ENCODE results near the gene PRIMPOL. TPM values are rescaled to one million over a fixed set of nuclear protein-coding genes. Genes with fewer than 3 reads are reported as not detected.

Gene PRIMPOL
- polyA plus RNA-seq, 1 experiment, result 12.2 TPM

DNA sequence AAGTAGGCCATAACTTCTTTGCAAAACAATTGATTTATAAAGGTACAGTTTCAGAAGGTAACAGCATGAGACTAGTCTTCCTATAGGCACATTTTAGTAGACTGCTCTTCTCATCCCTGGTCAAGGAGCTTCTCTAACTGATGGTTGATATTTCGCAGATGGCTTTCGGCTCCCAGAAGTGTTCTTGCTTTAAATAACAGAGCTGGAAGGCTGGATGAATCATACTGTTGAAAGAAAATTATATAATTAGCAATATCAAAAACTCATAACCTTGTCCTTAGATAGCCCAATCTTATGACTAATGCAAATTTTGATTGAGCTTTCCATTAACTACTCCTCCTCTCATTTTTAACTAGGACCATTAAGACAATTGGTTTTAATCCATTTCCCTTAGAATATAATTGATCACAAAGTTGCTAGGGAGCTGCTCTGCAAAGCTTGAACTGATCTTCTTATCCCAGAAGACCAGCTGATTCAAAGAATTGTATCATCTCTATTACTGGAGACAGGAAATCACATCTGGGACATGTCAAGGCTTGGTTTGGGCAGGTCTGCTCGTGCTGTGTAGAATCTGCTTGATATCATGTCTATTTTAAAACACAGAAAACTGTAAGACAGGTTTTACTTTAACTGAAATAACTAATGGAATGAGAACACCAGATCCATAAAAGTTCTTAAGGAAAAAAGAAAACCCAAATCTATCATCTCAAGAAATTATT is 45.8 kb downstream of the PRIMPOL start:
- H3K27me3 ChIP-seq (ENCODE audit: control insufficient read depth, insufficient read depth, low read length), result no peaks in the 10 kb centered on the region
- H3K27ac ChIP-seq (ENCODE audit: low read depth, low read length), result no peak overlapping the region
- DNase-seq (ENCODE audit: low read depth, low spot score), result no peak
- TF ChIP-seq, protein P1, sequence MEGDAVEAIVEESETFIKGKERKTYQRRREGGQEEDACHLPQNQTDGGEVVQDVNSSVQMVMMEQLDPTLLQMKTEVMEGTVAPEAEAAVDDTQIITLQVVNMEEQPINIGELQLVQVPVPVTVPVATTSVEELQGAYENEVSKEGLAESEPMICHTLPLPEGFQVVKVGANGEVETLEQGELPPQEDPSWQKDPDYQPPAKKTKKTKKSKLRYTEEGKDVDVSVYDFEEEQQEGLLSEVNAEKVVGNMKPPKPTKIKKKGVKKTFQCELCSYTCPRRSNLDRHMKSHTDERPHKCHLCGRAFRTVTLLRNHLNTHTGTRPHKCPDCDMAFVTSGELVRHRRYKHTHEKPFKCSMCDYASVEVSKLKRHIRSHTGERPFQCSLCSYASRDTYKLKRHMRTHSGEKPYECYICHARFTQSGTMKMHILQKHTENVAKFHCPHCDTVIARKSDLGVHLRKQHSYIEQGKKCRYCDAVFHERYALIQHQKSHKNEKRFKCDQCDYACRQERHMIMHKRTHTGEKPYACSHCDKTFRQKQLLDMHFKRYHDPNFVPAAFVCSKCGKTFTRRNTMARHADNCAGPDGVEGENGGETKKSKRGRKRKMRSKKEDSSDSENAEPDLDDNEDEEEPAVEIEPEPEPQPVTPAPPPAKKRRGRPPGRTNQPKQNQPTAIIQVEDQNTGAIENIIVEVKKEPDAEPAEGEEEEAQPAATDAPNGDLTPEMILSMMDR (IDR thresholded peaks at IDR 0.05; ENCODE audit: low read depth, low read length), result no peak
- no peaks in the 10 kb centered on the region for H3K9me3 ChIP-seq (ENCODE audit: control insufficient read depth, insufficient read depth, low read length)
- ChIA-PET POLR2A (interaction anchor here (0.9 kb wide), 1 partner anchor 47 kb away, joined by 3 read pairs; the partner anchor contains the start of gene CASP3), CTCF (interaction anchor here (1.8 kb wide), 1 partner anchor 431 kb away, joined by 6 read pairs; no protein-coding TSS in a partner anchor)
- H3K4me3 ChIP-seq (ENCODE audit: low read depth, low read length), result no peak overlapping the region

- no peaks in the 10 kb centered on the region for H3K9me3 ChIP-seq (ENCODE audit: control insufficient read depth, insufficient read depth, low read length)
- no peaks in the 10 kb centered on the region for H3K27me3 ChIP-seq (ENCODE audit: control insufficient read depth, insufficient read depth, low read length)
- TF ChIP-seq, protein P1 (IDR thresholded peaks at IDR 0.05; ENCODE audit: low read depth, low read length), result no peak
- POLR2A ChIA-PET, result no interaction called here
- CTCF ChIA-PET, result interaction anchor here (0.7 kb wide), 1 partner anchor 47 kb away, joined by 3 read pairs; no protein-coding TSS in a partner anchor
- no peak overlapping the region for H3K27ac ChIP-seq (ENCODE audit: low read depth, low read length)
- H3K4me3 ChIP-seq (ENCODE audit: low read depth, low read length), result no peak overlapping the region
- no peak for DNase-seq (ENCODE audit: low read depth, low spot score)
Observed at GRCh38 chr4:184697956-184698355, 48.4 kb downstream of the PRIMPOL start.

GRCh38 chr4:184699941-184700340 is 50.4 kb downstream of the PRIMPOL start:
- POLR2A ChIA-PET, result interaction anchor here (0.7 kb wide), 1 partner anchor 16 kb away, joined by 3 read pairs; no protein-coding TSS in a partner anchor
- Histone ChIP-seq H3K4me3 (ENCODE audit: low read depth, low read length) (no peak overlapping the region), H3K9me3 (ENCODE audit: control insufficient read depth, insufficient read depth, low read length) (no peaks in the 10 kb centered on the region), H3K27ac (ENCODE audit: low read depth, low read length) (no peak overlapping the region), H3K27me3 (ENCODE audit: control insufficient read depth, insufficient read depth, low read length) (no peaks in the 10 kb centered on the region)
- DNase-seq (ENCODE audit: low read depth, low spot score), result no peak
- CTCF ChIA-PET, result interaction anchor here (1.2 kb wide), 1 partner anchor 46 kb away, joined by 3 read pairs; no protein-coding TSS in a partner anchor
- TF ChIP-seq, protein P1 (IDR thresholded peaks at IDR 0.05; ENCODE audit: low read depth, low read length), result no peak

- no peaks in the 10 kb centered on the region for H3K27me3 ChIP-seq (ENCODE audit: control insufficient read depth, insufficient read depth, low read length)
- TF ChIP-seq, protein P1 (IDR thresholded peaks at IDR 0.05; ENCODE audit: low read depth, low read length), result no peak
- POLR2A ChIA-PET, result no interaction called here
- no peak overlapping the region for H3K4me3 ChIP-seq (ENCODE audit: low read depth, low read length)
- CTCF ChIA-PET, result no interaction called here
- H3K9me3 ChIP-seq (ENCODE audit: control insufficient read depth, insufficient read depth, low read length), result no peaks in the 10 kb centered on the region
- no peak overlapping the region for H3K27ac ChIP-seq (ENCODE audit: low read depth, low read length)
- DNase-seq (ENCODE audit: low read depth, low spot score), result no peak
Observed at GRCh38 chr4:184702114-184702513, 52.6 kb downstream of the PRIMPOL start.

- CTCF ChIA-PET, result no interaction called here
- no peaks in the 10 kb centered on the region for H3K9me3 ChIP-seq (ENCODE audit: control insufficient read depth, insufficient read depth, low read length)
- no peak overlapping the region for H3K27ac ChIP-seq (ENCODE audit: low read depth, low read length)
- no peaks in the 10 kb centered on the region for H3K27me3 ChIP-seq (ENCODE audit: control insufficient read depth, insufficient read depth, low read length)
- no peak overlapping the region for H3K4me3 ChIP-seq (ENCODE audit: low read depth, low read length)
- DNase-seq (ENCODE audit: low read depth, low spot score), result no peak
- POLR2A ChIA-PET, result no interaction called here
- TF ChIP-seq, protein P1 (IDR thresholded peaks at IDR 0.05; ENCODE audit: low read depth, low read length), result no peak
Observed at GRCh38 chr4:184705692-184706091, 56.2 kb downstream of the PRIMPOL start.

All from AG04450 (cell line).